Right forelimb (tissue), 1 donor: ENCODE results near the gene ACHE.

ENCODE experiments used
- DNase-seq: peaks from one replicate; pipeline ENCODE4 v3.0.0-alpha.2; 2018

ACHE gene

DNA sequence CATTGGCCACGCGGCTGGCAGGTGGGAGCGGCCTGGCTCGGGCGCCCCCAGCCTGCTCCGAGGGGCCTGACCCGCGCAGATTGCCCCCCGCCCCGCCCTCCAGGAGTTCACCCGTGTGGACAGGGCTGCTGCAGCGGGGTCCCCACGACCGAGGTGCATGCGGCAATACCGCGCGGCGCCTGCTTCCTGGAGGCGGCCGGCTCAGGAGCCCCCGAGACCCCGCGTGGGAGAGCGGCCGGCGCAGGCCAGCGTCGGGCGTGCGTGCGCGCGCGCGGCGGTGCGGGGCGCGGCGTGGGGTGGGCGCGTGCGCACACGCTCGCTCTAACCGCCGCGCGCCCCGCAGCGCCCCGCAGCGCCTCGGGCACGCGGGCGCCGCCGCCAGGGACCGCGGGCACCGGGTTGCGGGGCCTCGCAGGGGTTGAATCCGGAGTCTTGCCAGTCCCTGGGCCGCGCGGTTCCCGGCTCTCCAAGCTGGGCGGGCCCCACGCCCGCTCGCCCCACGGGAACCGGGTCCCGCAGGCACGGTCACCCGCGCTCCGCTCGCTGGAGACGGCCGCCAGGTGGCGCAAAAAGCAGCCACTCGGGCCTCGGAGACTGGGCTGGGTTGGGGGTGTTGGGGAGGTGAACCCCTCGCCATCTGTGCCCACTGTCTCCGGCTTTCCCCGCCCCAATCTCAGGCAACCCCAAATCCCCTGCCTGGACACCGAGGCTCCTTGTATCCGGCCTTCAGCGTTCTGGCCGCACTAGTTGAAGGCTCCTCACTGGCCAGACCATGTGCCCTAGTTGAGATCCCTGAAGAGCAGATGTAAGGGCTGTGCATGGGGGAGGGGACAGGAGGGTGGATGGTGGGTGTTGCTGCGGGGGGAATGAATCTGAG lies 1.3 kb upstream of the ACHE start:
- DNase-seq = peak; percentile 68

DNA sequence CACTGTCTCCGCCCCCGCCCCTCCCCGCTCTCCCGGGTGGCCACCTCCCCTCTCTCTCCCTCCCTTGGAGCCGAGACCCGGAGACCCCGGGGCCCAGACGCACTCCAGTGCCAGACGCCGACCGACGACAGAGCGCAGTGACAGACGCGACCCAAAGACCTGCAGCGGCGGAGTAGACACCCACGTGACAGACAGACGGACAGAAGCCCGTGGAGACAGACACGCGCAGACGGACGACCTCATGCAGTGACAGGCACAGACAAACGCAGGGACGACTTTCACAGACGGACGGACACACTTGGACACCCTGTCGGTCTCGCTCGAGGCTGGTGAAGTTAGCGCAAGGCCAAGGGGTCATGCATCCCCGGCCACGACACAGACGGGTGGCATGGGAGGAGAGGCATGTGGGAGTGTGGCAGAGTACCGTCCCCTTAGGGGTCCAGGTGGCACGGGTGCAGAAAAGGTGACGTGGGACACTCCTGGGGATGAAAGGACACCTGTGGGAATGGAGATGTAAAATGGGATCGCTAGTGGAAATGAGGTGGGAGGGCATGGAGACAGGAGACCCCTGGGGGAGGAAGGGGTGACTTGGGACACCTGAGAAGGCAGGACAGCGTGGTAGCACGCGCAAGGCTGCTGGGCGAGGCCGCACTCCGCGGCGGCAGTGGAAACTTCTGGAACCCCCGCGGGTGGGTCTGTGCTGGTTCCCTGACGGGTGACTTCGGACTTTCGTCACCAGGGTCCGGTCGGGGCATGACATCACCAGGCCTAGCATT lies 456 bp upstream of the ACHE start:
- no peak for DNase-seq

DNA sequence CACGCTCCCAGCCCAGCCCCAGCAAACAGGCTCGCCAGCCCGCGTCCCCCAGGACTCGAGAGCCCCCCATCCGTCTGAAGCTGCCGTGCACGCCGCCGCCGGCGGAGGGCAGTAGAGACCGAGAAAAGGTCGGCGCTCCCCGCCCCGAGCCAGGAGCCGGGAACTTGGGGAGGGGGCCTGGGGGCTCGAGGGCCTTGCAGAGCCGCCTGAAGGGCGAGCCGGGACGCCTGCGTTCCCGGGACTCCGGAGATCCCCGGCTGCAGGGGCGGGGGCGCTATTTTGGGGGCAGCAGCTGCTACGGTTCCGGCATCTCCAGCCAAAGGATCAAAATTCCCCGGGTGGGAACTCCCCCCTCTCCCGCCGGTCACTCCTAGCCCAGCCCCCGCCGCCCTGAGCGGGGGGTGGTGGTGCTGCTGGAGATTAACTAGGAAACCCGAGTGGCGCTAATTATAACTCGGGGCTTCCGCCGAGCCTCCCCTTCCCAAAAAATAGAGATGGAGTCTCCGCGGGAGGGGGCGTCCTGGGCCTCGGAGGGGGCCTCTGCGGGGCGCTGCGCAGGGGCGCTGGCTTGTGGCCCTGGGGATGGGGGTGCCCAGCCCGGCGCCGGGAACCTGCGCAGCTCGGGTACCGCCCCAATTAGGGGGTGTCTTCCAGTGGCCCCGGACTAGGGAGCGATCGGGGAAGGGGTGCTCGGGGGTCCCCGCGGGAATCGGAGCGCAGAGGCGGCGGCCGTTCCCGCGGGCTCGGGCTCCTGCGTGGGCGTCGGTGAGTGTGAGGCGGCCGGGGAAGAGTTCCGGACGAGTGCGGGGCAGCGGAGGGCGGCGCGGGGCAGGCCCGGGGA lies 608 bp downstream of the ACHE start:
- DNase-seq = peak; percentile 84

DNA sequence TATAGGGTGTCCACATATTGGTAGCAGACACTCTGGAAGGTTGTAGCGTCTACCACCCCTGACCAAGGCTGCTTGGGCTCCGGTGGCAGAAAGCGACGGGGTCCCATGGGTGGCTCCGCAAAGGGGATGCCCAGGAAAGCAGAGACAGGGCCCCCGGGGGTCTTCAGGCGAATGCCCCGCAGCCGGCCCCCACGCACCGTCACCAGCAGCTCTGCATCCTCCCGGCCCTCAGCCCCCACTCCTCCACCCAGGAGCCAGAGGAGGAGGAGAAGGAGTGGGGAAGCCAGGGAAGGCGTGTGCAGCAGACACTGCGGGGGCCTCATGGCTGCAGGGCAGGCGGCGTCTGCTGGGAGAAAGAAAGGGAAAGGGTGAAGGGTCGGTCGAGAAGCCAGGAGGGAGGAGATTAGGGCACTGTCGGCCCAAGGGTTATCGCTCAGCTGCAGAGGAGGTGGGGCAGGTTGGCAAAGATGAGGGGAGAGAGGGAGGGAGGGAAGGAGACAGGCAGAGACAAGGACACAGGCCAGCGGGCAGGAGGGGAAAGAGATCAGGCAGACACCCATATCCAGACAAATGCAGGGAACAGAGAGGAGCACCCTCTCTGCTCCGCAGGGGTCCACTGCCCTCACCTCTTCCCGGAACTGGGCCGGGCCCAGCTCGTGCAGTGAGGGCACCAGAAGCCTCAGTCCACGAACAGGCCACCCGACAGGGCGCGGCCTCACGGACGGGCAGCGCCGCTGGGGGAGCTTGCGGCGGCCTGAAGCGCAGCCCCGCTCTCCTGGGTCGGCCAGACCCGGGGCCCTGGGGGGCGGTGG lies 1.6 kb downstream of the ACHE start:
- no peak for DNase-seq

DNA sequence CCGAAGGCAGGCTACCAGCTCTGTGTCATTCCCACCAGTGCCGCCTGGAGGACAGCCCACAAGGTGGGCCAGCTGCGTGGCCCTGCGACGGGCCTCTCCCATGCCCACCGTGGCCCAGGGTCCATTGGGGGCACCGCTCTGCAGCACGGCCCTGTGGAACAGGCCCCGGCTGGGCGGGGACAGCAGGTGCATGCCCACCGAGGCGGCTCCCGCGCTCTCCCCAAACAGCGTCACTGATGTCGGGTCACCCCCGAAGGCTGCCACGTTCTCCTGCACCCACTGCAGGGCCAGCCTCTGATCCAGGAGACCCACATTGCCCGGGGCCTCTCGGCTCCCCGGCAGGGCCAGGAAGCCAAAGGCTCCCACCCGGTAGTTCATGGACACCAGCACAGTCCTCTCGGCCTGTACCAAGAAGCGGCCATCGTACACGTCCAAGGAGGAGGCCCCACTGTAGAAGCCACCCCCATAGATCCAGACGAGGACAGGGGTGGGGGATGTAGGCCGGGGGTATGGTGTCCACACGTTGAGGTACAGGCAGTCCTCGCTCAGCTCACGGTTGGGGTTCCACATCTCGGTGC lies 2.3 kb downstream of the ACHE start:
- no peak for DNase-seq

DNA sequence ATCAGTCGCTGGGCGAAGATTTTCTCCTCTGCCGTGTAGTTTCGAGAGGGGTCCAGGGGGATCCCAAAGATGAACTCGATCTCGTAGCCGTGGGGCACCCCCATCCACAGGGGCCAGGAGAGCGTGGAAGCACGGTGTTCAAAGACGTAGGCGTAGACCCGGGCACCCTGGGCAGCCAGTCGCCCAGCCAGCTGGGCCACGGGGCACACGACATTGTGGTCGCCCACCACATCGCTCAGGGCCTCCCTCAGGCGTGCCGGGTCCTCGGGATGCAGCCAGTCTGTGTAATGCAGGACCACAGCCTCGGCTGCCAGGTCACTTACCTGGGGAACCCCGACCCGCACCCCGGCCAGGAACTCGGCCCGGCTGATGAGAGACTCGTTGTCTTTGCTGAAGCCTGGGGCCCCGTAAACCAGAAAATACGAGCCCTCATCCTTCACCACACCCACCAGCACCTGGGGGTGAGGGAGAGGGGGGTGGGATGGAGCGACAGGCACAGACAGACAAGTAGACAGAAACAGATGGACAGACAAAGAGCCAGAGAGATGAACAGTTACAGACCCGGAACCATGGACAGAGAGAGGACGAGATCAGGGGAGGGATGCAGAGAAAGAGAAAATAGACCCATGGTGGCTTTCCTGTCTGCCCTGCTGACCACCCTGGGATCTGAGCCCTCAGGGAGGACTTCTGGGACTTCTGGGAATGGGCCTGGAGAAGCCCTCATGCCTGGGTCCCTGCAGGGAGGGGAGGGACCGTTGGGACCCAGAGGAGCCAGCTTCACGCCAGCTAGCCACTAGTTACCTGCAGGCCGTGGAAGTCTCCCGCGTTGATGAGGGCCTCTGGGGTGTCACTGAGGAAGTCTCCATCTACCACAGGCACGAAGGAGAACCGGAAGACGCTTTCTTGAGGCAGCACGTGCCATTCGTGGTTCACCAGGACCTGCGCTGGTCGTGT lies 3.0 kb downstream of the ACHE start:
- DNase-seq = no peak

DNA sequence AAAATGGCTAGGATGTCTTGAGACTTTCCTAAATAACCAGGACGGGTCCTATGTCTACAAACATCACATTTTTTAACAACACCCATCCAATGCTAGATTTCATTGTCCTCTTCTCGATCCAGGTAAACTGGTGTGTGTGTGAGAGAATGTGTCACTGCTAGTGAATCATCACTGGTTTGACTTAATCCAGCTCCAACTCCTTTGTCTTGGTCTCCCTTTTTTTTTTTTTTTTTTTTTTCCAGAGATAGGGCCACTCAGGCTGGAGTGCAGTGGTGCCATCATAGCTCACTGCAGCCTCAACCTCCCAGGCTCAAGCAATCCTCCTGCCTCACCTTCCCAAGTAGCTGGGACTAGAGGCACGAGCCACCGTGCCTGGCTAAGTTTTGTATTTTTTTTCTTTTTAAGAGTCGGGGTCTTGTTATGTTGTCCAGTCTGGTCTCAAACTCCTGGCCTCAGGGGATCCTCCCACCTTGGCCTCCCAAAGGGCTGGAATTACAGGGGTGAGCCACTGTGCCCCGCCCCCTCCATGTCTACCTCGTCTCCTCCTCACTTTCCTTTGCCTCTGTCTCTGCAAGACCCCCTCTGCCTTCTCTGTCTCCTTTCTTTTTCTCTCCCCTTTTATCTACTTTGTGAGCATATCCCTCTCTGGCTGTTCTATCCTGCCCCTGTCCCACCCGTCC lies 4.0 kb downstream of the ACHE start:
- no peak for DNase-seq

DNA sequence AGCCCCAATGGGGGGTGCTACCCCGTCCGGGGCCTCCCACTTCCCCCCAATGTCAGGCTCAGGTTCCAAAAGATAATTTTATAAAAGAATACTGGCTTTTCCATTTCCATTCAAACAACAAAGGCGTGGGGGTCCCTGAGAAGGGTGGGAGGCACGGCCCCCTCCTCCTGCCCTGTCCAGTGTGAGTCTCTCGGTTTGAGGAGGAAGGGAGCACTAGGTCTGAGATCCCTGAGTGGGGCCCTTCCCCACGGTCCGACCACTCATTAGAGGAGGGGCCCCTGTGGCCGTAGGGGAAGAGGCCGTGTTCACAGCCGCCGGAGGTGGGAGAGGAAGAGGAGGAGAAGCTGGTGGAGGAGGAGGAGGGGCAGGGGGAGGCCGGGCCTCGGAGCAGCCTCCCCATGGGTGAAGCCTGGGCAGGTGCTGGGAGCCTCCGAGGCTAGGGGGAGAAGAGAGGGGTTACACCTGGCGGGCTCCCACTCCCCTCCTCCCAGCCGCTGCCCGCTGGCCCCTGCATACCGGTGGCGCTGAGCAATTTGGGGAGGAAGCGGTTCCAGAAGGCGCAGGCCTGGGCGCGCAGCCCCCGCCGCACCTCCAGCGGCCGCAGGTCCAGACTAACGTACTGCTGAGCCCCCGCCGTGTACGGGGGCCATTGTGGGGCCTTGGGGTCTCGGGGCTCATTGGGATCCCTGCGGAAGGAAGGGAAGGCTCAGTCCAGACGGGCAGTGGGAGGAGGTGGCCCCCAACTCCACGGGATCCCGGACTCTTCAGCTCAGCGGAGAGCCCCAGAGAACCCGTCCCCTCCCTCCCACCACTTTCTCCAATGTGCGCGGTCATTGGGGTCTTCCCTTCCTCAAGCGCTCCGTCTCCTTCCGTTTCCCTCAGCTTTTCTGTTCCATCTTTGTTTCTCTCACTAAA lies 4.8 kb downstream of the ACHE start:
- DNase-seq = peak; percentile 58

DNA sequence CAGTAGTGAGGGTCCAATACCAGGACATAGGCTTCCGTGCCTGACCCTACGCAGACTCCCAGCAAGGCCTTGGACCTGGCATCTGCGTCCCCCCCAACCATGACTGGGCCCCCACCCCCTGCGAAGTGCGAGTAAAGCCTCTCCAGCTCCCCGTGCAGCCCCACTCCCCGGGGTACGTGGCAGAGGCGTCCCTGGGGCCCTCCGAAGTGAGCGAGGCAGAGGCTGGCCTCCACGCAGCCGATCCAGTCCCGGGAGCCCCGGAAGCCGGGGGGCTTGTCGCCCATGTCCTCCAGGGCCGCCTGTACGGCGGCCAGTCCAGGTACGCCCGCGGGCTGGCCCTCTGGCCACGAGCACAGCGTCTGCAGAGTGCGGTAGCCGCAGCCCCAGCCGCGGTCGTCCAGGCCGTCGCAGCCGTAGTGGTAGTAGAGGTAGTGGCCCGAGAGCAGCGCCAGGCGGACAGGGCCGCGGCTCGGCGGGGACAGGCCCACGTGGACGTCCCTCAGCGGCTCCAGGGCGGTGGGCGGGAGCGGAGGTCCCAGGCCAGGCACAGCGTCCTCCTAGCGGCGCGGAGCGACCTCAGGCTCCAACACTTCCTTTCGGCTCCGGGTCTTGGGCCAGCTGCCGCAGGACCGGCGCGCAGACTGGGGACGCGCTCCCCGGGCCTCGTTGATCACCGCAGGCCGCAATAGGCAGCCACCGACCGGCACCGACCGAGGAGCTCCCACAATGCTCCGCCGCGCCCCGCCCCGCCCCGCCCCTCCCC lies 6.5 kb downstream of the ACHE start, which contains the start of gene UFSP1:
Gene UFSP1, minus strand, starts transcription at position 728 of the 763 bp plus-strand sequence. Its CDS starts 444 bp downstream, at position 284.
- no peak for DNase-seq

DNA sequence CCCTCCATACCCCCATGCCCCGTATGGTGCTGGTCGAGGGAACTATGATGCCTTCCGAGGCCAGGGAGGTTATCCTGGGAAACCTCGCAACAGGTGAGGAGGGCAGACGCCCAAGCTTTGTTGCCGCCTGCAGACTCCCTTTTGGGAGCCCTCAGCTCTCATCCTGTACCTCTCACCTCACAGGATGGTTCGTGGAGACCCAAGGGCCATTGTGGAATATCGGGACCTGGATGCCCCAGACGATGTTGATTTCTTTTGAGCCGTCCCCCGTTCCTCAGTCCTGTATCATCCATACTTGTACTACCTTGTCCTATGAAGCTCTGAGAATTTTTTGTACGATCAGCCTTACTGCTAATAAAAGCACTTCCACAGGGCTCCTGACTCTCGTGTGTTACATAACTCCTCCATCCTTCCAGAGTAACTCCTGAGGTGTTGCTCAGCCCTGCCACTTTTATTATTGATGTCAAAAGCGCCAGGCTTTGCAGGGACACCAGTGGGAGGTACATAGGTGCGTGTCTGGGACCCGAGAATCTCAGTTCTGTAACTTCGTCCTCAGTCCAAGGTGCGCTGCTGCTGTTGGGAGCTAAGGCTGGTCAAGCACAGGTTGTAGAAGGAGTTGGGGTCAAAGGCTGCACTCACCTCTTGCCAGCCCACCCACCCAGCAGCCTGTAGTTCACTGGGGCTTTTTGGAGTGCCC lies 7.2 kb downstream of the ACHE start:
- DNase-seq = peak; percentile 44

DNA sequence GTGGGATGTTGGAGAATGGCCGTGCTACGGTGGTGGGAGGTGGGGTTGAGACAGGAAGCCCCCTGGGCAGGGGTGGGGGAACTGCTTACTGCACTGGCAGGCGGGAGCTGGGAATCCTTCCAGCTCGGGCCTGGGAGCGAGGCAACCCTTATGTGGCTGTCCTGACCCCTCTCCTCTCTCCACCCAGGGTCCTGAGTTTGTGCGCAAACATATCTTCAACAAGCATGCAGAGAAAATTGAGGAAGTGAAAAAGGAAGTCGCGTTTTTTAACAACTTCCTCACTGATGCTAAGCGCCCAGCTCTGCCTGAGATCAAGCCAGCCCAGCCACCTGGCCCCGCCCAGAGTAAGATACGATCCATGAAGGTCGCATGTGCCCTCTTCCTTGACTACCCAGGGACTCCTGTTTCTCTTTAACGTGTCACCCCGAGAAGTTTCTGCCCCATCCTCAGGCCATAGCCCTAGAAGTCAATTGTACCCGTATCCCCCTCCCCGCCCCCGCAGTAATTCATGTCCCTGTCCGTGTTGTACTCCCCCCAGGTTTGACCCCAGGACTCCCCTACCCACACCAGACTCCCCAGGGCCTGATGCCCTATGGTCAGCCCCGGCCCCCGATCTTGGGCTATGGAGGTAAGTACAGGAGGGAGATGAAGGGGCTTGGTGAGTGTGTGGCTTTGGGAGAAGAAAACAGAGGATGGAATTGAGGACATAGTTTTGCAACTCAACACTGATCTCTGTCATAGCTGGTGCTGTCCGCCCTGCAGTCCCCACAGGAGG lies 8.0 kb downstream of the ACHE start:
- DNase-seq = no peak

DNA sequence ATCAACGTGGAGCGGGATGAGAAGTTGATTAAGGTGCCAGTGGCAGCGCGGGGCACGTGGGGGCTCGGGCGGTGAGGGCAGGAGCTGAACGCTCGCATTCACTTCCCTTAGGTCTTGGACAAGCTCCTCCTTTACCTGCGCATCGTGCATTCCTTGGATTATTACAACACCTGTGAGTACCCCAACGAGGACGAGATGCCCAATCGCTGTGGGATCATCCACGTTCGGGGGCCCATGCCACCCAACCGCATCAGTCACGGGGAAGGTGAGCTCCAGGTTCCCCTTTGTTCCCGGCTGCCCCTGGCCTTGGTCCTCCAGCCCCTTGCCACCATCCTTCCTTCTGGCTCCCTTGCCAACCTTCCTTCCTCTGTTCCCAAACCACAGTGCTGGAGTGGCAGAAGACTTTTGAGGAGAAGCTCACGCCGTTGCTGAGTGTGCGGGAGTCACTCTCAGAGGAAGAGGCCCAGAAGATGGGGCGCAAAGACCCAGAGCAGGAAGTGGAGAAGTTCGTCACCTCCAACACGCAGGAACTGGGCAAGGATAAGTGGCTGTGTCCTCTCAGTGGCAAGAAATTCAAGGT lies 8.7 kb downstream of the ACHE start:
- no peak for DNase-seq

DNA sequence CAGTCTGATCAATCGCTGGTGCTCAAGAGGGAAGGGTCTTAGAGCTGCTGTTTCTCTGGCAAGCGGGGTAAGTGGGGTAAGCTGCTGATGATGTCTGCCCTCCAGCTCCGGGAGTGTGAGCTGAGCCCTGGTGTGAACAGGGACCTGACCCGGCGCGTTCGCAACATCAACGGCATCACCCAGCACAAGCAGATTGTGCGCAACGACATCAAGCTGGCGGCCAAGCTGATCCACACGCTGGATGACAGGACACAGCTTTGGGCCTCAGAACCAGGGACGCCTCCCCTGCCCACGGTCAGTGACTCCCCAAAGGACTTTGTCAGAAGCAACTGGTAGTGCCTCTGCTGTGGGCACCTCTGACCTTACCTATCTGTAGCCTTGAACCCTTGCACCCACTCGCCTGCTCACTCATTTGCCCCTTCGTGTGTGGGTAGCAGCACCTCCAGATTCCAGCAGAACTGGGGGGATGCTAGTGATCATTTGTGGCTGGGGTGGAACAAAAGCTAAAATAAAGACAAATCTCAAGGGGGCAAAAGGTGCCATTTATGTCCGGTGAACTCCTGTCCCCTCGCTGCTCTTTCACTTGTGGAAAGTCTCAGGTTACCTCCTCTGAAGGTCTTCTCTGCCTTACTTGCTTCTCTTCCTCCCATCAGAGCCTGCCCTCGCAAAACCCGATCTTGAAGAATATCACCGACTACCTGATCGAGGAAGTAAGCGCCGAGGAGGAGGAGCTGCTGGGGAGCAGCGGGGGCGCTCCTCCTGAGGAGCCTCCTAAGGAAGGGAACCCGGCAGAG lies 9.3 kb downstream of the ACHE start:
- no peak for DNase-seq

DNA sequence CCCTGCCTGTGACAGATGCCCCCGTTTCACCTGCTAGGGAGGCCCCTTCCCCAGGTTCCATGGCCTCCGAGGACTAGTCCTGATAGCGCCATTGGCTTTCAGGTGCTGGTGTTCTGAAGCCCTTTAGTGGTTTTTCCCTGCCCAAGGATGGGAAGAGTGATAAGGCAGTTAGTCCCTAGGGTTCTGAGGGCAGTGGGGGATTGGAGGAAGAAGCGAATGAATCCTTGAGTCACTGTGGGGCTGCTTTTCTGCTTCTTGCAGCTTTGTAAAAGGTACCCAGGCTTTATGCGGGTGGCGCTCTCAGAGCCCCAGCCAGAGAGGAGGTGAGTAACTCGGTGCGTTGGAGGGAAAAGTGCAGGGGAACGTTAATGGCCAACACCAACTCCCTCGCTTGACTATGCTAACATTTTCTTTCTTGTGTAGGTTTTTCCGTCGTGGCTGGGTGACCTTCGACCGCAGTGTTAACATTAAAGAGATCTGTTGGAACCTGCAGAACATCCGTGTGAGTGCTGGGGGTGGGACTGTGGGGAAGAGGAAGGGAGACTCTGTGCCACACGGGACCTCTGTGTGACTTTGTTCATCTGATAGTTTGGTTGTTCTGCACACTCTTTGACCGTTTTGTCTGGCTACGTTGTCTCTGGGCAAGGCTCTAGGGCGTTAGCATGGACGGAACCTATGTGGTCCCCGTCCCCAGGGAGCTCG lies 10.1 kb downstream of the ACHE start:
- DNase-seq = no peak
